Measurements from ENCODE around the gene C4orf54.

Gene C4orf54

DNA sequence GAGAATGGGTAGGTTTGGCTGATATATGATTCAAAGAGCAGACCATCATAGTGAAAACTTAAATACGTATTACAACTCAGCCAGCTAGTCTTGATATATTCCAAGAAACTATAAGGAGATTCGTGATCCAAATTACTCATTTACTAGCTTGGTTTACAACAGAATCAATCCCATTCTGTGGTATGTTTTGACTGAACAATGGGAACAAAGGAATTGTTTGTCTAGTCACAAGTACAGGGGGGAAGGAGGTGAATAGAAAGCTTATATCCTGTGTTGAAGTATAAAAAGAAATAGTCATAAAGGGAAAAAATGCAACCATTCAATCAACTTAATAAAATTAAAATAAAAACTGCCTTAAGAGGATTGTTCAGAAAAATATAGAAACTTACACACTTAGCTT, 17.0 kb downstream of the C4orf54 start:
- no peaks in the 10 kb centered on the region for H3F3A ChIP-seq (ENCODE audit: control insufficient read depth, insufficient read depth)
- no peaks in the 10 kb centered on the region for H3K4me1 ChIP-seq (ENCODE audit: control insufficient read depth, low read length)
- H3K79me2 ChIP-seq (ENCODE audit: control insufficient read depth, low read length), result no peaks in the 10 kb centered on the region
- no peaks in the 10 kb centered on the region for H3K9me3 ChIP-seq (ENCODE audit: control insufficient read depth, insufficient read depth, low read length)
- TF ChIP-seq, protein P1, sequence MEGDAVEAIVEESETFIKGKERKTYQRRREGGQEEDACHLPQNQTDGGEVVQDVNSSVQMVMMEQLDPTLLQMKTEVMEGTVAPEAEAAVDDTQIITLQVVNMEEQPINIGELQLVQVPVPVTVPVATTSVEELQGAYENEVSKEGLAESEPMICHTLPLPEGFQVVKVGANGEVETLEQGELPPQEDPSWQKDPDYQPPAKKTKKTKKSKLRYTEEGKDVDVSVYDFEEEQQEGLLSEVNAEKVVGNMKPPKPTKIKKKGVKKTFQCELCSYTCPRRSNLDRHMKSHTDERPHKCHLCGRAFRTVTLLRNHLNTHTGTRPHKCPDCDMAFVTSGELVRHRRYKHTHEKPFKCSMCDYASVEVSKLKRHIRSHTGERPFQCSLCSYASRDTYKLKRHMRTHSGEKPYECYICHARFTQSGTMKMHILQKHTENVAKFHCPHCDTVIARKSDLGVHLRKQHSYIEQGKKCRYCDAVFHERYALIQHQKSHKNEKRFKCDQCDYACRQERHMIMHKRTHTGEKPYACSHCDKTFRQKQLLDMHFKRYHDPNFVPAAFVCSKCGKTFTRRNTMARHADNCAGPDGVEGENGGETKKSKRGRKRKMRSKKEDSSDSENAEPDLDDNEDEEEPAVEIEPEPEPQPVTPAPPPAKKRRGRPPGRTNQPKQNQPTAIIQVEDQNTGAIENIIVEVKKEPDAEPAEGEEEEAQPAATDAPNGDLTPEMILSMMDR (IDR thresholded peaks at IDR 0.05; ENCODE audit: low read depth, low read length, poor library complexity, severe bottlenecking), result no peak
- TF ChIP-seq EZH2phosphoT487 (IDR thresholded peaks at IDR 0.05; ENCODE audit: borderline replicate concordance, low read length), result no peak
- no peak overlapping the region for H3K4me3 ChIP-seq (ENCODE audit: low read length)
- no peaks in the 10 kb centered on the region for H4K20me1 ChIP-seq (ENCODE audit: control insufficient read depth, insufficient read depth, low read depth, low read length)
- no peak overlapping the region for H3K27ac ChIP-seq (ENCODE audit: low read depth, low read length)
- no peaks in the 10 kb centered on the region for H3K36me3 ChIP-seq (ENCODE audit: control insufficient read depth, low read length)
- H3K27me3 ChIP-seq (ENCODE audit: control insufficient read depth, low read length), result no peaks in the 10 kb centered on the region
- no peaks in the 10 kb centered on the region for H3K9me2 ChIP-seq (replicated peaks; ENCODE audit: control insufficient read depth, low read length)
- H3K4me2 ChIP-seq (ENCODE audit: low read length), result no peak overlapping the region

DNA sequence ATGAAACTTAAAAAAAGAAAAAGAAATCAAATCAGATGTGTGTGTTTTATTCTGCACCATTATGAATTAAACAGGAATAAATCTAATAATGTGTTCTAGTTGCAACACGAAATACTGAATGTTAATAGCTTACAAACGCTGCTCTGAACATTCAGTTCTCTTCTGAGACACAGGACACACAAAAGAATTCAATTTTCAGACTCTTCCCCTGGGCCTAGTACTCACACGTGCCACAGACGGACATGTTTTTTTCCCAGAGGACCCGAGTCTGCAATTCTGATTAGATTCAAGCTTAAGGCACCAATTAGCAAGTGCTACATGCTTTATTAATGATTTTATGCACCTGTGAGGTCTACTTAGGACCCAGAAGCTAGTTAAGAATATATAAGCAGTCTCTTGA, 20.5 kb downstream of the C4orf54 start:
- TF ChIP-seq, protein P1 (IDR thresholded peaks at IDR 0.05; ENCODE audit: low read depth, low read length, poor library complexity, severe bottlenecking), result no peak
- no peak for TF ChIP-seq EZH2phosphoT487 (IDR thresholded peaks at IDR 0.05; ENCODE audit: borderline replicate concordance, low read length)
- no peaks in the 10 kb centered on the region for H3K27me3 ChIP-seq (ENCODE audit: control insufficient read depth, low read length)
- no peaks in the 10 kb centered on the region for H3K9me2 ChIP-seq (replicated peaks; ENCODE audit: control insufficient read depth, low read length)
- H3F3A ChIP-seq (ENCODE audit: control insufficient read depth, insufficient read depth), result no peaks in the 10 kb centered on the region
- H3K36me3 ChIP-seq (ENCODE audit: control insufficient read depth, low read length), result no peaks in the 10 kb centered on the region
- no peak overlapping the region for H3K27ac ChIP-seq (ENCODE audit: low read depth, low read length)
- peaks cover 6% of the 10 kb centered on the region; the same call in 1 of the 2 replicates for H3K4me1 ChIP-seq (ENCODE audit: control insufficient read depth, low read length)
- no peak overlapping the region for H3K4me3 ChIP-seq (ENCODE audit: low read length)
- no peaks in the 10 kb centered on the region for H4K20me1 ChIP-seq (ENCODE audit: control insufficient read depth, insufficient read depth, low read depth, low read length)
- H3K79me2 ChIP-seq (ENCODE audit: control insufficient read depth, low read length), result no peaks in the 10 kb centered on the region
- no peak overlapping the region for H3K4me2 ChIP-seq (ENCODE audit: low read length)
- no peaks in the 10 kb centered on the region for H3K9me3 ChIP-seq (ENCODE audit: control insufficient read depth, insufficient read depth, low read length)

DNA sequence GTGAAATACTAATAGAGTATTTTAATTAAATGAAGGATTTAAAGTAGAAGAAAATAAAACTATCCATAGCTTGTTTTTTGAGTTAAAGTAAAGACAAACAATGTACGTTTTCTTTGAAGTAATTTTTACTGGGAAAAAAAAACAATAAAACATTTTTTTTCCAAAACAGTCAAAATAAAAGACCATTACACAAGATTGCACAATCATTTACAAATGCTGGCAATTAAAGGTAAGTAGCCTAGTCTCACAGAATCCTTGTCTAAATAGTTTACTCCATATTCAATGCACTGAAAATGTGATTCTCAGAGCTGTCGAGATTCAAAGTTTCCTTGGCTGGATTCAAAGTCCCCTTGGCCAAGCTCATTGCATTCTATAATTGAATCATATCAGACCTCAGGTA, 21.2 kb downstream of the C4orf54 start:
- no peak overlapping the region for H3K4me3 ChIP-seq (ENCODE audit: low read length)
- no peaks in the 10 kb centered on the region for H3K79me2 ChIP-seq (ENCODE audit: control insufficient read depth, low read length)
- no peak overlapping the region for H3K27ac ChIP-seq (ENCODE audit: low read depth, low read length)
- H3K4me1 ChIP-seq (ENCODE audit: control insufficient read depth, low read length), result peaks cover 6% of the 10 kb centered on the region; the same call in 1 of the 2 replicates
- H3K9me3 ChIP-seq (ENCODE audit: control insufficient read depth, insufficient read depth, low read length), result no peaks in the 10 kb centered on the region
- no peak for TF ChIP-seq EZH2phosphoT487 (IDR thresholded peaks at IDR 0.05; ENCODE audit: borderline replicate concordance, low read length)
- TF ChIP-seq, protein P1 (IDR thresholded peaks at IDR 0.05; ENCODE audit: low read depth, low read length, poor library complexity, severe bottlenecking), result no peak
- H3K36me3 ChIP-seq (ENCODE audit: control insufficient read depth, low read length), result no peaks in the 10 kb centered on the region
- no peaks in the 10 kb centered on the region for H3K9me2 ChIP-seq (replicated peaks; ENCODE audit: control insufficient read depth, low read length)
- H3K4me2 ChIP-seq (ENCODE audit: low read length), result no peak overlapping the region
- no peaks in the 10 kb centered on the region for H3F3A ChIP-seq (ENCODE audit: control insufficient read depth, insufficient read depth)
- no peaks in the 10 kb centered on the region for H4K20me1 ChIP-seq (ENCODE audit: control insufficient read depth, insufficient read depth, low read depth, low read length)
- no peaks in the 10 kb centered on the region for H3K27me3 ChIP-seq (ENCODE audit: control insufficient read depth, low read length)

Measured in DOHH2 (cell line).